ENCODE measurements around the gene SUPT6H. TPM values are rescaled to one million over a fixed set of nuclear protein-coding genes. Genes with fewer than 3 reads are reported as not detected.

The SUPT6H gene
- total and polyA plus RNA-seq, 2 of the 8 experiments (the other 6 are each of a cell fraction or from before 2014, with no cell fraction given) = 32.0 to 59.9 TPM

GRCh38 chr17:28624148-28624547 is 37.9 kb upstream of the SUPT6H start:
- Histone ChIP-seq H3K9me3 (ENCODE audit: insufficient read depth in 2 of 2, low read depth in 1 of 2, low read length in 1 of 2) (no peaks in the 10 kb centered on the region), H4K91ac (replicated peaks; ENCODE audit: insufficient read length, low read length) (no peak overlapping the region), H3K79me1 (ENCODE audit: low read depth, low read length) (peaks cover 2% of the 10 kb centered on the region; the same call in 1 of the 2 replicates), H2BK12ac (ENCODE audit: low read depth, low read length) (no peak overlapping the region), H3K23me2 (ENCODE audit: low read depth, low read length) (peaks cover 2% of the 10 kb centered on the region; the same call in 1 of the 2 replicates), H3K79me2 (ENCODE audit: control insufficient read depth in 1 of 2, insufficient read depth in 2 of 2, low read length in 2 of 2) (no peaks in the 10 kb centered on the region), H3K4me3 (ENCODE audit: extremely low read depth in 1 of 4, insufficient read depth in 2 of 4, low read depth in 3 of 4, low read length in 4 of 4) (no peak overlapping the region), H2BK5ac (ENCODE audit: low read depth, low read length) (no peak overlapping the region), H3K27ac (ENCODE audit: low read depth, low read length) (no peak overlapping the region), H3K4me1 (replicated peaks in 1 of 4; ENCODE audit: control insufficient read depth in 3 of 4, insufficient read depth in 4 of 4, low read length in 3 of 4) (no peaks in the 10 kb centered on the region), H4K8ac (ENCODE audit: extremely low read depth, insufficient read depth, low read length) (no peak overlapping the region), H3K4ac (replicated peaks; ENCODE audit: insufficient read length, low read depth, low read length) (no peak overlapping the region), H4K5ac (ENCODE audit: insufficient read length, low read depth, low read length) (no peak overlapping the region), H3K36me3 (ENCODE audit: control insufficient read depth in 2 of 4, insufficient read depth in 4 of 4, low read length in 3 of 4) (peaks cover 46 to 80% (median 59%) of the 10 kb centered on the region in 4 experiments), H2BK15ac (ENCODE audit: low read length) (no peak overlapping the region), H3K9ac (replicated peaks in 1 of 4; ENCODE audit: extremely low read depth in 1 of 4, low read depth in 3 of 4, low read length in 3 of 4) (no peak overlapping the region), H2BK120ac (replicated peaks; ENCODE audit: low read depth, low read length) (no peak overlapping the region), H2BK20ac (ENCODE audit: low read length) (no peak overlapping the region), H3K56ac (replicated peaks; ENCODE audit: insufficient read length, low read depth, low read length) (no peak overlapping the region), H3K27me3 (replicated peaks in 1 of 4; ENCODE audit: control insufficient read depth in 3 of 4, extremely low read depth in 1 of 4, insufficient read depth in 3 of 4, low read length in 3 of 4) (no peaks in the 10 kb centered on the region), H2AFZ (ENCODE audit: low read length) (no peak overlapping the region), H3K23ac (ENCODE audit: insufficient read length) (no peak overlapping the region), H3K14ac (ENCODE audit: insufficient read length) (no peak overlapping the region), H3K4me2 (ENCODE audit: insufficient read depth in 1 of 2, low read depth in 2 of 2, low read length in 2 of 2) (no peak overlapping the region), H3K18ac (ENCODE audit: extremely low read depth, low read length) (no peak overlapping the region), H2AK5ac (ENCODE audit: low read depth, low read length) (no peak overlapping the region), H4K20me1 (replicated peaks in 1 of 2; ENCODE audit: control insufficient read depth in 1 of 2, insufficient read depth in 2 of 2, low read length in 2 of 2) (peaks cover 2 to 9% of the 10 kb centered on the region in 2 experiments)
- ChIA-PET POLR2A (ENCODE audit: partially characterized antibody) (interaction anchor here (1.1 to 14.8 kb wide), 8 partner anchors 8 to 82 kb away, joined by 3 to 163 read pairs (median 4); partner anchors contain the start of genes SDF2, SPAG5 and SUPT6H), CTCF (ENCODE audit: partially characterized antibody) (interaction anchor here (1.4 to 3.6 kb wide), 3 partner anchors 8 to 12 kb away, joined by 3 to 21 read pairs (median 4); partner anchors contain the start of gene RSKR)
- DNase-seq (ENCODE audit: low read depth in 1 of 2, low spot score in 2 of 2) (no peak), FAIRE-seq (no peak)
- WGBS, 2 experiments (ENCODE audit: extremely low coverage in 1 of 2, insufficient coverage in 1 of 2, insufficient read length in 1 of 2, insufficient replicate concordance in 2 of 2, low coverage in 1 of 2, low lambda C conversion rate in 2 of 2, missing lambda C conversion rate in 1 of 2) = 95% methylated on average over 2 of the region's 2 CpGs; no CpG with 5 or more reads in 1 of the 2 experiments
- TF ChIP-seq CHD2 (IDR thresholded peaks at IDR 0.05; ENCODE audit: low read length) = no peak
- TF ChIP-seq, protein P1, sequence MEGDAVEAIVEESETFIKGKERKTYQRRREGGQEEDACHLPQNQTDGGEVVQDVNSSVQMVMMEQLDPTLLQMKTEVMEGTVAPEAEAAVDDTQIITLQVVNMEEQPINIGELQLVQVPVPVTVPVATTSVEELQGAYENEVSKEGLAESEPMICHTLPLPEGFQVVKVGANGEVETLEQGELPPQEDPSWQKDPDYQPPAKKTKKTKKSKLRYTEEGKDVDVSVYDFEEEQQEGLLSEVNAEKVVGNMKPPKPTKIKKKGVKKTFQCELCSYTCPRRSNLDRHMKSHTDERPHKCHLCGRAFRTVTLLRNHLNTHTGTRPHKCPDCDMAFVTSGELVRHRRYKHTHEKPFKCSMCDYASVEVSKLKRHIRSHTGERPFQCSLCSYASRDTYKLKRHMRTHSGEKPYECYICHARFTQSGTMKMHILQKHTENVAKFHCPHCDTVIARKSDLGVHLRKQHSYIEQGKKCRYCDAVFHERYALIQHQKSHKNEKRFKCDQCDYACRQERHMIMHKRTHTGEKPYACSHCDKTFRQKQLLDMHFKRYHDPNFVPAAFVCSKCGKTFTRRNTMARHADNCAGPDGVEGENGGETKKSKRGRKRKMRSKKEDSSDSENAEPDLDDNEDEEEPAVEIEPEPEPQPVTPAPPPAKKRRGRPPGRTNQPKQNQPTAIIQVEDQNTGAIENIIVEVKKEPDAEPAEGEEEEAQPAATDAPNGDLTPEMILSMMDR (IDR thresholded peaks at IDR 0.05; ENCODE audit: control extremely low read depth in 1 of 3, insufficient read depth in 1 of 3, low read depth in 1 of 3, low read length in 3 of 3) = no peak
- TF ChIP-seq TBP (IDR thresholded peaks at IDR 0.05; ENCODE audit: low read depth, low read length) = no peak
- no peak for TF ChIP-seq E2F6 (IDR thresholded peaks at IDR 0.05)
- no peak for TF ChIP-seq CTBP2 (IDR thresholded peaks at IDR 0.05; ENCODE audit: borderline replicate concordance, insufficient read depth, insufficient read length, low read length)
- no peak for TF ChIP-seq ZNF274 (IDR thresholded peaks at IDR 0.05; ENCODE audit: borderline replicate concordance, extremely low read depth, low read length)
- no peak for TF ChIP-seq KDM1A (IDR thresholded peaks at IDR 0.05; ENCODE audit: borderline replicate concordance, low read length)
- no peak for TF ChIP-seq NRF1 (IDR thresholded peaks at IDR 0.05; ENCODE audit: low read depth, low read length)

All from H1 (cell line).